SU-DHL-6 (cell line): Measurements from ENCODE around the gene SPRY4.

Source experiments
- H2AFZ ChIP-seq: fragments of 200-600 bp; sonication (generic); 2 replicates; pipeline ENCODE4 v1.6.1; 2014; ENCODE audit warnings: low read depth, mild to moderate bottlenecking, moderate library complexity, mixed read lengths, antibody characterized with exemption, low read length; ENCODE audit not compliant: severe bottlenecking
- H3F3A ChIP-seq: fragments of 200-600 bp; shearing (Covaris generic); 2 replicates; pipeline ENCODE4 v1.6.0; 2016; ENCODE audit warnings: antibody characterized with exemption, mild to moderate bottlenecking; ENCODE audit not compliant: insufficient read depth
- H3K27ac ChIP-seq: fragments of 200-600 bp; sonication (generic); 2 replicates; pipeline ENCODE4 v1.5.1; 2016; ENCODE audit warnings: low read depth, mild to moderate bottlenecking, low read length, moderate library complexity, mixed read lengths
- H3K27me3 ChIP-seq: fragments of 200-600 bp; sonication (generic), shearing (Covaris generic); 2 replicates; pipeline ENCODE4 v1.6.0; 2014; ENCODE audit warnings: mild to moderate bottlenecking, low read length
- H3K36me3 ChIP-seq: fragments of 200-600 bp; sonication (generic); 2 replicates; pipeline ENCODE4 v1.6.1; 2014; ENCODE audit warnings: mild to moderate bottlenecking, low read length, mixed read lengths
- H3K4me2 ChIP-seq: fragments of 300-600, 200-600 bp; shearing (Covaris generic), sonication (generic); 2 replicates; pipeline ENCODE4 v1.6.0; 2014; ENCODE audit warnings: low read length, low read depth, mild to moderate bottlenecking; ENCODE audit not compliant: poor library complexity, severe bottlenecking
- H3K4me3 ChIP-seq: fragments of 200-600 bp; sonication (generic); 2 replicates; pipeline ENCODE4 v1.5.1; 2014; ENCODE audit warnings: antibody characterized with exemption, low read length, mild to moderate bottlenecking, mixed read lengths; ENCODE audit not compliant: insufficient read depth, poor library complexity, severe bottlenecking
- H3K79me2 ChIP-seq: fragments of 200-600 bp; sonication (generic); 2 replicates; pipeline ENCODE4 v1.6.1; 2014; ENCODE audit warnings: mild to moderate bottlenecking, low read length, moderate library complexity; ENCODE audit not compliant: insufficient read depth
- H3K9ac ChIP-seq: fragments of 200-600 bp; sonication (generic); 2 replicates; pipeline ENCODE4 v1.7.0; 2014; ENCODE audit warnings: mild to moderate bottlenecking, low read length
- H3K9me2 ChIP-seq: fragments of 200-600 bp; sonication (generic); replicated peaks from 2 replicates; pipeline ENCODE4 v1.6.1; 2014; ENCODE audit warnings: low read length; ENCODE audit not compliant: insufficient read depth
- H3K9me3 ChIP-seq: fragments of 200-600 bp; sonication (generic); 2 replicates; pipeline ENCODE4 v1.6.1; 2014; ENCODE audit warnings: low read length, mixed read lengths; ENCODE audit not compliant: insufficient read depth
- H4K20me1 ChIP-seq: fragments of 200-600 bp; sonication (generic); 2 replicates; pipeline ENCODE4 v1.6.1; 2014; ENCODE audit warnings: low read depth, mild to moderate bottlenecking, antibody characterized with exemption, low read length, moderate library complexity, mixed read lengths
- CTCF ChIP-seq: fragments of 200-600 bp; sonication (generic); IDR thresholded peaks from one replicate; pipeline ENCODE4 v1.5.1; 2017; ENCODE audit warnings: antibody characterized with exemption, mild to moderate bottlenecking, low read length, moderate library complexity; ENCODE audit not compliant: insufficient read depth, poor library complexity, severe bottlenecking
- EZH2phosphoT487 ChIP-seq: fragments of 200-600 bp; sonication (generic), shearing (Covaris generic); conservative IDR thresholded peaks from 2 replicates; pipeline ENCODE4 v1.6.1; 2018; ENCODE audit warnings: mild to moderate bottlenecking, antibody characterized with exemption, low read length, moderate library complexity, mixed read lengths

The SPRY4 gene

GRCh38 chr5:142317173-142317572 lies 7.6 kb downstream of the SPRY4 start:
- no peaks in the 10 kb centered on the region for H3K9me3 ChIP-seq
- H3K9ac ChIP-seq: no peak overlapping the region
- H2AFZ ChIP-seq: no peak overlapping the region
- H3K79me2 ChIP-seq: no peaks in the 10 kb centered on the region
- TF ChIP-seq EZH2phosphoT487: no peak
- no peak overlapping the region for H3K4me3 ChIP-seq
- H4K20me1 ChIP-seq: no peaks in the 10 kb centered on the region
- H3K36me3 ChIP-seq: no peaks in the 10 kb centered on the region
- H3K9me2 ChIP-seq: no peaks in the 10 kb centered on the region
- H3K4me2 ChIP-seq: no peak overlapping the region
- no peaks in the 10 kb centered on the region; the same call in 1 of the 2 replicates for H3K27me3 ChIP-seq
- H3F3A ChIP-seq: no peaks in the 10 kb centered on the region
- no peak overlapping the region for H3K27ac ChIP-seq

GRCh38 chr5:142316681-142317080 lies 8.1 kb downstream of the SPRY4 start:
- H2AFZ ChIP-seq: no peak overlapping the region
- H3K36me3 ChIP-seq: no peaks in the 10 kb centered on the region
- H3K9me2 ChIP-seq: no peaks in the 10 kb centered on the region
- no peaks in the 10 kb centered on the region for H4K20me1 ChIP-seq
- no peaks in the 10 kb centered on the region; the same call in 1 of the 2 replicates for H3K27me3 ChIP-seq
- H3K79me2 ChIP-seq: no peaks in the 10 kb centered on the region
- H3K9me3 ChIP-seq: no peaks in the 10 kb centered on the region
- H3K9ac ChIP-seq: no peak overlapping the region
- no peak overlapping the region for H3K4me2 ChIP-seq
- no peaks in the 10 kb centered on the region for H3F3A ChIP-seq
- no peak overlapping the region for H3K4me3 ChIP-seq
- no peak for TF ChIP-seq CTCF
- no peak for TF ChIP-seq EZH2phosphoT487
- H3K27ac ChIP-seq: no peak overlapping the region

GRCh38 chr5:142316051-142316450 lies 8.8 kb downstream of the SPRY4 start:
- no peak overlapping the region for H2AFZ ChIP-seq
- no peak overlapping the region for H3K4me3 ChIP-seq
- H3F3A ChIP-seq: no peaks in the 10 kb centered on the region
- no peaks in the 10 kb centered on the region for H3K9me3 ChIP-seq
- H3K27ac ChIP-seq: no peak overlapping the region
- no peaks in the 10 kb centered on the region for H4K20me1 ChIP-seq
- H3K27me3 ChIP-seq: no peaks in the 10 kb centered on the region; the same call in 1 of the 2 replicates
- TF ChIP-seq EZH2phosphoT487 (no peak), CTCF (no peak)
- H3K4me2 ChIP-seq: no peak overlapping the region
- no peaks in the 10 kb centered on the region for H3K9me2 ChIP-seq
- no peaks in the 10 kb centered on the region for H3K79me2 ChIP-seq
- H3K36me3 ChIP-seq: no peaks in the 10 kb centered on the region
- no peak overlapping the region for H3K9ac ChIP-seq

- no peaks in the 10 kb centered on the region for H3K36me3 ChIP-seq
- H4K20me1 ChIP-seq: no peaks in the 10 kb centered on the region
- no peak overlapping the region for H3K9ac ChIP-seq
- no peaks in the 10 kb centered on the region for H3K9me2 ChIP-seq
- H3F3A ChIP-seq: no peaks in the 10 kb centered on the region
- no peaks in the 10 kb centered on the region for H3K9me3 ChIP-seq
- no peak overlapping the region for H3K4me2 ChIP-seq
- H2AFZ ChIP-seq: no peak overlapping the region
- no peaks in the 10 kb centered on the region for H3K79me2 ChIP-seq
- TF ChIP-seq EZH2phosphoT487 (no peak), CTCF (no peak)
- no peak overlapping the region for H3K27ac ChIP-seq
- no peak overlapping the region for H3K4me3 ChIP-seq
- H3K27me3 ChIP-seq: no peaks in the 10 kb centered on the region; the same call in 1 of the 2 replicates
These were observed 9.5 kb downstream of the SPRY4 start for GRCh38 chr5:142315096-142315900.
